ENCODE measurements around the gene SLC39A10.
"Not testable (repeated sequence)": the region's sequence is repeated elsewhere in the genome, so short reads cannot be mapped to it uniquely, and the experiment has no call there.

SLC39A10 gene

GRCh38 chr2:195656859-195657633 is at the start of gene SLC39A10:
SLC39A10 (plus strand) TSS chr2:195657226; CDS start chr2:195680043, 22,817 bp downstream.
- DNase-seq: peak; percentile 98

GRCh38 chr2:195608768-195609454 is 48.1 kb upstream of the SLC39A10 start:
- DNase-seq: no peak

- DNase-seq: no peak
These were observed 46.3 kb upstream of the SLC39A10 start for GRCh38 chr2:195610717-195611116.

GRCh38 chr2:195612611-195613495 is 44.2 kb upstream of the SLC39A10 start:
- no peak for DNase-seq

- DNase-seq: no peak
These were observed 43.1 kb upstream of the SLC39A10 start for GRCh38 chr2:195613922-195614321.

- DNase-seq: no peak
These were observed 37.4 kb upstream of the SLC39A10 start for GRCh38 chr2:195619590-195619989.

GRCh38 chr2:195620501-195620900 is 36.5 kb upstream of the SLC39A10 start:
- no peak for DNase-seq

- no peak for DNase-seq
These were observed 34.1 kb upstream of the SLC39A10 start for GRCh38 chr2:195622966-195623365.

GRCh38 chr2:195626507-195626906 is 30.5 kb upstream of the SLC39A10 start:
- no peak for DNase-seq

- DNase-seq: no peak
These were observed 28.4 kb upstream of the SLC39A10 start for GRCh38 chr2:195628666-195629065.

- no peak for DNase-seq
These were observed 24.0 kb upstream of the SLC39A10 start for GRCh38 chr2:195632856-195633572.

GRCh38 chr2:195633573-195633870 is 23.5 kb upstream of the SLC39A10 start:
- no peak for DNase-seq

GRCh38 chr2:195633974-195634373 is 23.1 kb upstream of the SLC39A10 start:
- DNase-seq: peak; percentile 47

GRCh38 chr2:195636890-195637289 is 20.1 kb upstream of the SLC39A10 start:
- DNase-seq: no peak

GRCh38 chr2:195638750-195639149 is 18.3 kb upstream of the SLC39A10 start:
- no peak for DNase-seq

GRCh38 chr2:195639238-195639858 is 17.7 kb upstream of the SLC39A10 start:
- DNase-seq: no peak

GRCh38 chr2:195639959-195640358 is 17.1 kb upstream of the SLC39A10 start:
- no peak for DNase-seq

- no peak for DNase-seq
These were observed 14.9 kb upstream of the SLC39A10 start for GRCh38 chr2:195642027-195642678.

GRCh38 chr2:195642679-195643068 is 14.4 kb upstream of the SLC39A10 start:
- no peak for DNase-seq

- not testable (repeated sequence) for DNase-seq
These were observed 12.3 kb upstream of the SLC39A10 start for GRCh38 chr2:195644708-195645107.

GRCh38 chr2:195645413-195645812 is 11.6 kb upstream of the SLC39A10 start:
- DNase-seq: no peak

GRCh38 chr2:195646424-195646823 is 10.6 kb upstream of the SLC39A10 start:
- DNase-seq: no peak
